SJSA1 (cell line): ENCODE data around the gene TBRG4. TPM values are rescaled to one million over a fixed set of nuclear protein-coding genes. Genes with fewer than 3 reads are reported as not detected.
A peak's percentile ranks its signal among the peaks of the same experiment; 100 is the strongest.

Experiments
- DNase-seq, 2 experiments: peaks; one replicate each; pipeline ENCODE4 v3.0.0-alpha.2; 2015 to 2020; ENCODE audit warnings: low spot score in 2 of 2, low read depth in 1 of 2
- H3K27ac ChIP-seq: fragments of 250-450 bp; sonication (Bioruptor Pico); 2 replicates; pipeline ENCODE4 v1.5.1; 2020; ENCODE audit warnings: mild to moderate bottlenecking, moderate library complexity
- H3K27me3 ChIP-seq: fragments of 250-450 bp; sonication (Bioruptor Pico); replicated peaks from 2 replicates; pipeline ENCODE4 v1.5.1; 2020; ENCODE audit warnings: mild to moderate bottlenecking, moderate library complexity
- H3K36me3 ChIP-seq: fragments of 250-450 bp; sonication (Bioruptor Pico); 2 replicates; pipeline ENCODE4 v1.5.1; 2020; ENCODE audit warnings: mild to moderate bottlenecking
- H3K4me1 ChIP-seq: fragments of 250-450 bp; sonication (Bioruptor Pico); replicated peaks from 2 replicates; pipeline ENCODE4 v1.6.1; 2021; ENCODE audit warnings: mild to moderate bottlenecking
- H3K4me3 ChIP-seq: fragments of 250-450 bp; sonication (Bioruptor Pico); 2 replicates; pipeline ENCODE4 v1.5.1; 2020; ENCODE audit warnings: mild to moderate bottlenecking
- H3K9me3 ChIP-seq: fragments of 250-450 bp; sonication (Bioruptor Pico); replicated peaks from 2 replicates; pipeline ENCODE4 v1.5.1; 2020; ENCODE audit warnings: mild to moderate bottlenecking
- total RNA-seq: library from RNA; depleted of rRNA; stranded (reverse); fragments of >200 nt; shearing (Covaris generic); gene quantifications from 2 replicates; pipeline ENCODE4 v1.2.3, GENCODE V29; 2014

TBRG4 gene
- total RNA-seq, 1 experiment from 2014 or later, result 67.4 TPM

DNA sequence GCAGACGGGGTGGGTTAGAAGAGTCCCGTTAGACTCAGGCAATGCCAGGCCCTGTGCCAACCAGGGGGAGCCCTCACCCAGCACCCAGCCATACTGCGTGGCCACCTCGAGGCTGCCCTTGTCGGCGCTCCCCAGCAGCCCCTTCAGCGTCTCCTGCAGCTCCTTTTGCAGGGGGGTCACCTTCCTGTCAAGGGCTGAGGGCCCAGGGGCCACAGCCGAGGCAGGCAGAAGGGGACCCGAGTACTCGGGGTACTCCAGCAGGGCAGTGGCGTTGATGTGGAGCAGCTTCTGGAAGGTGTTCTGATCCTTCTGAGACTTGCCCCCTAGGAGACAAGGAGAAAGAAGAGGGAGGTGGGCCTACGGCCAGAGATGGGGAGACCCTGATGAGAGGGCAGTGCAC is 9.7 kb downstream of the TBRG4 start:
- H3K4me3 ChIP-seq, result no peak overlapping the region
- peaks cover 84% of the 10 kb centered on the region for H3K36me3 ChIP-seq
- H3K9me3 ChIP-seq, result no peaks in the 10 kb centered on the region
- DNase-seq, result no peak
- no peaks in the 10 kb centered on the region for H3K27me3 ChIP-seq
- H3K27ac ChIP-seq, result no peak overlapping the region
- H3K4me1 ChIP-seq, result no peaks in the 10 kb centered on the region

DNA sequence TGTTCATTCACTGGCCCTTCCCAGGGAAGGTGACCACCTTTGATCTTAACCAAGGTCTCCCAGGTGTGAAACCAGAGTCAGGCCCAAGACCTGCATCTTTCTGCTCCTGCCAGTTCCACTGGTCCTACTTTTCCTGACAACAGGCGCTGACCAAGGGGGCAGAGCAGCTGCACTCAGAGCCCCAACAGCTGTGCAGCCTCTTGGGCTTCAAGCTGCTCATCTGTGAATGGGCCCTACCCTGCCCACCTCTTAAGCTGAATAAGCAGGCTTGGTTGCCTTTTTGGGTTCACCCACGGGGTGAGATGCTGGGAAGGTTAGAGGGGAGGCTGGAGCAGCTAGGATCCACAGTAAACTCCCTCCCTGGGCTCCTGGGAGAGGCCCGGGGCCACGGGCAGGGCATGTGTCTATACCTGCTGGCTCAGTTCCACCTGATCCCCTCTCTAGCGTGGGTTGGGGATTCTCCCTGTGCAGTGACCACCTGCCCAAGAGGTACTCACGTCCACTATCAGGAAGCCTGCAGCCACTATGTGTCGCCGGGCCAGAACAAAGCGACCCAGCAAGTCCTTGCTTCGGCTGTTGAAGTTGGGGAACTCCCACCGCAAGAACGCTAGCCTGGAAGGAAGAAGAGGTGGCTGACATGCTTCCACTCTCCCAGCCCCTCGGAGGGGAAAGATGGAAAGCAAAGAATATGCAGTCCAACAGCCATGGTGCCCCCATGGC is 10.6 kb downstream of the TBRG4 start:
- H3K36me3 ChIP-seq, result peaks cover 76% of the 10 kb centered on the region
- no peak overlapping the region for H3K4me3 ChIP-seq
- no peak for DNase-seq
- no peaks in the 10 kb centered on the region for H3K27me3 ChIP-seq
- no peaks in the 10 kb centered on the region for H3K4me1 ChIP-seq
- H3K9me3 ChIP-seq, result no peaks in the 10 kb centered on the region
- H3K27ac ChIP-seq, result no peak overlapping the region

GRCh38 chr7:45099891-45100760 is 11.4 kb downstream of the TBRG4 start:
- H3K9me3 ChIP-seq, result no peaks in the 10 kb centered on the region
- H3K36me3 ChIP-seq, result peaks cover 68% of the 10 kb centered on the region
- DNase-seq, result no peak
- no peaks in the 10 kb centered on the region for H3K4me1 ChIP-seq
- no peak overlapping the region for H3K4me3 ChIP-seq
- H3K27ac ChIP-seq, result no peak overlapping the region
- no peaks in the 10 kb centered on the region for H3K27me3 ChIP-seq

DNA sequence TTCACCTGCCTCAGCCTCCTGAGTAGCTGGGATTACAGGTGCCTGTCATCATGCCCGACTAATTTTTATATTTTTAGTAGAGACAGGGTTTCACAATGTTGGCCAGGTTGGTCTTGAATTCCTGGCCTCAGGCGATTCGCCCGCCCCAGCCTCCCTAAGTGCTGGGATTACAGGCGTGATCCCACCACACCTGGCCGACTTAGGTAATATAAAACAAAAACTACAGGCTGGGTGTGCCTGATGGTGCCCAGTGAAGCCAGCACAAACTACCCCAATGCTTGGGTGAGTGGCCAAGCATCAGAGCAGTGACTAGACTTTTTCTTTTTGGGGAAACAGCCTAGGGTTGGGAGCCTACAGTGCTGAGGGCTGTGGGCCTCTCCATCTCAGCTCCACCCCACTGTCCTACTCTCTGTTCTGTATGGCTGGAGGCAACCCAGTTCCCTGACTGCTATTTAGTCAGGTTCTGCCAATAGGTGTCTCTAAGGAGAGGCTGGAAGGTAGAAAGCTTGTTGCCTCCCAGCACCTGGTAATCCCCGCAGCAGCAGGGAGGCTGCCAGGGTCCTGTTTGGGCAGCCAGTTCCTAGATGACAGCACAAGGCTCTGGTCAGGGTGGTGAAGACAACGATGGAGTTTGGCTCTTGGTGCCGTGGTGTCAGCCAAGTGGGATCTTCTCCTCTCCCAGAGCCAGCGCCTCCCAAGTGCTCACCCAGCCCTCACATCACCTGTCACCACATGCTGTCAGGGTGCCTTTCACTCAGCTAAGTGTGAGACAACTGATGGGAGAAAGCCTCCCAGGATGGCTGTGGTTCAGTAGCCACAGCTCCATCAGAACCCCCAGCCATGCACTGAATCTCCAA is 12.3 kb downstream of the TBRG4 start:
- Histone ChIP-seq H3K9me3 (no peaks in the 10 kb centered on the region; the same call in 1 of the 2 replicates), H3K27me3 (no peaks in the 10 kb centered on the region), H3K36me3 (peaks cover 58% of the 10 kb centered on the region), H3K4me3 (no peak overlapping the region), H3K27ac (no peak overlapping the region), H3K4me1 (no peaks in the 10 kb centered on the region)
- DNase-seq, result no peak

GRCh38 chr7:45092931-45093235 is 18.6 kb downstream of the TBRG4 start:
- H3K4me1 ChIP-seq, result peaks cover 20% of the 10 kb centered on the region
- no peak overlapping the region for H3K4me3 ChIP-seq
- DNase-seq, result no peak
- no peak overlapping the region for H3K27ac ChIP-seq
- no peaks in the 10 kb centered on the region for H3K36me3 ChIP-seq
- H3K27me3 ChIP-seq, result no peaks in the 10 kb centered on the region
- peaks cover 2% of the 10 kb centered on the region; the same call in 1 of the 2 replicates for H3K9me3 ChIP-seq

- DNase-seq, result no peak
- H3K36me3 ChIP-seq, result no peaks in the 10 kb centered on the region
- peaks cover 2% of the 10 kb centered on the region; the same call in 1 of the 2 replicates for H3K9me3 ChIP-seq
Observed at GRCh38 chr7:45092100-45092930, 19.2 kb downstream of the TBRG4 start.

GRCh38 chr7:45089341-45089891 is 22.1 kb downstream of the TBRG4 start:
- Histone ChIP-seq H3K36me3 (no peaks in the 10 kb centered on the region), H3K27me3 (no peaks in the 10 kb centered on the region), H3K27ac (no peak overlapping the region; the same call in 1 of the 2 replicates), H3K4me3 (peak overlapping the region; percentile 52), H3K9me3 (0 out of 2 replicates have a peak, but pooled peaks cover 2% of the 10 kb centered on the region), H3K4me1 (peaks cover 20% of the 10 kb centered on the region)
- peak; percentile 65 to 70 for DNase-seq

More at GRCh38 chr7:45092100-45092930, 19.2 kb downstream of the TBRG4 start:
- no peaks in the 10 kb centered on the region for H3K27me3 ChIP-seq
- H3K4me1 ChIP-seq, result peaks cover 20% of the 10 kb centered on the region
- H3K4me3 ChIP-seq, result no peak overlapping the region
- H3K27ac ChIP-seq, result no peak overlapping the region

- H3K4me3 ChIP-seq, result peak within 1 kb of the TSS; percentile 52
- H3K4me1 ChIP-seq, result peaks cover 20% of the 10 kb centered on the region
- H3K27ac ChIP-seq, result no peak within 1 kb of the TSS; the same call in 1 of the 2 replicates
- no peaks in the 10 kb centered on the region for H3K27me3 ChIP-seq
- DNase-seq, result peak in 1 of 2 experiments; percentile 62
- no peaks in the 10 kb centered on the region for H3K36me3 ChIP-seq
- H3K9me3 ChIP-seq, result 0 out of 2 replicates have a peak, but pooled peaks cover 2% of the 10 kb centered on the region
Observed at GRCh38 chr7:45088821-45089340, 22.6 kb downstream of the TBRG4 start, which contains the start of gene NACAD. TSS of gene NACAD (minus strand) at chr7:45088969. CDS start at chr7:45088894, 75 bp downstream.

- Histone ChIP-seq H3K9me3 (0 out of 2 replicates have a peak, but pooled peaks cover 2% of the 10 kb centered on the region), H3K4me3 (peak overlapping the region; percentile 52; the same call in 1 of the 2 replicates), H3K4me1 (peaks cover 20% of the 10 kb centered on the region), H3K36me3 (no peaks in the 10 kb centered on the region), H3K27ac (no peak overlapping the region), H3K27me3 (no peaks in the 10 kb centered on the region)
- no peak for DNase-seq
Observed at GRCh38 chr7:45088146-45088701, 23.3 kb downstream of the TBRG4 start.

- Histone ChIP-seq H3K27ac (no peak overlapping the region), H3K4me3 (no peak overlapping the region), H3K9me3 (0 out of 2 replicates have a peak, but pooled peaks cover 2% of the 10 kb centered on the region), H3K4me1 (peaks cover 13% of the 10 kb centered on the region), H3K36me3 (no peaks in the 10 kb centered on the region), H3K27me3 (no peaks in the 10 kb centered on the region)
- DNase-seq, result no peak
Observed at GRCh38 chr7:45087301-45088145, 24.0 kb downstream of the TBRG4 start.

- Histone ChIP-seq H3K36me3 (no peaks in the 10 kb centered on the region), H3K4me3 (no peak overlapping the region), H3K27ac (no peak overlapping the region), H3K9me3 (0 out of 2 replicates have a peak, but pooled peaks cover 2% of the 10 kb centered on the region), H3K4me1 (peaks cover 8% of the 10 kb centered on the region), H3K27me3 (no peaks in the 10 kb centered on the region)
- no peak for DNase-seq
Observed at GRCh38 chr7:45086331-45087065, 25.0 kb downstream of the TBRG4 start.
